Measurements from ENCODE around the gene TUBB.

Gene TUBB

GRCh38 chr6:30719356-30719755, 796 bp upstream of the TUBB start (continued):
- no peak for TF ChIP-seq TOX (CRISPR knock-in tag; IDR thresholded peaks at IDR 0.05; ENCODE audit: borderline replicate concordance)
- no peak for TF ChIP-seq ZNF70 (CRISPR knock-in tag; IDR thresholded peaks at IDR 0.05)

DNA sequence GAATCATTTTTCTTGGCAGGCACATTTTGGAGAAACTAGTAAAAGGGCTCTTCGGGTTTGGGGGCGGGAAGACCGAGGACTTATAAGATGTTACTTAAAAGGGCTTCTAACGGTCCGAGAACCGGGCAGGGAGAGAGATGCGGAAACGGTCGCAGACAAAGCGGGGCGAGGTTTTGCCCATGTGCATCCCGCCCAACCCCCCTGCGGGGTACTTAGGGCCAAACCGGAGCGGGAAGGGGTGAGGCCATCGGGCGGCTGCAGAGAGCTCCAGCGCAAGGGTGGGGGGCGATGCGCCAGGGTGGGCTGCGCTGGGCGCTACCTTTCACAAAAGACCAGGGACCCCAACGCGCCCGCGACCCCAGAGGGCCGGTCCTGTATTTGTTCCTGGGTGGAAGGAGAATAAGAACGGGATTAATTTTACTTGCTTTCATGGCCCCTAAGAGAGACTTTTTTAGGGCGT, 616 bp downstream of the TUBB start:
- ATAC-seq, result no peak

DNA sequence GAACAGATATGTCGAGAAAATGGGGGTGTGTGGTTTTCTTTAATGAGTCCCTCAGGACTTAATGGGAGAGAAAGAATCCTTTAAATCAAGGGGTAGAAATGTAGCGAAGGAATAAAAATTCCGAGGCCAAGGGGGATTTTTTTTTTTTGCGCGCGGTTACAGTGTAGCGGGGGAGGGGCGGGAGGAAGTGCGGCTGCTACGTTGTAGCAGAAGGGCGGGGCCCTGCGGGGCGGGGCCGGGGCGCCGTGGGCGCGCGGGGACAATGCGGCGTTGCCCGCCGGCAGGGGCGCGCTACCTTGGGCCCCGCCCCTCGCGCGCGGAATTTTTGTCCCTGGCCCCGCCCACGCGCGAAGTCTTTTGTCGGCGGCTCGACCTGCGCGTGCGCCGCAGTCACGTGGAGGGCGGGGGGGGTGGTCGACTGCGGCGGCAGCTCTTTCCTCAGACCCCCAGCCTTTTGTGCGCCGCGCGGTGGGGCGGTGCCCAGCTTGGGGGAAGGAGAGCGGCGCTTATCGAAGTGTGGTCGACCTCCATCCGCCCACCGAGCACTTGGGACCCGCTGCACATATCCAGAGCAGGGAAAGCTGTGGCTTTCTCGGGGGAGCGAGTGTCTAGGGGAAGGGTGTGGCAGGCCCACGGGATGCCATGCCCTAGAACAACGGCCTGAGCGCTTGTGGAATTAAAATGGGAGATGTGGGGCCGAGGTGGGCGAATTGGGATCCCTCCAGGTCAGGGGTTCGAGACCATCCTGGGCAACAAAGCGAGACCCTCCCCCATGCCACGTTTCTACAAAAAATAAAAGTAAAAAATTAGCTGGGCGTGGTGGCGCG, 1.3 kb downstream of the TUBB start:
- peak; percentile 14 for ATAC-seq
- TF ChIP-seq CREB5 (CRISPR knock-in tag; IDR thresholded peaks at IDR 0.05; ENCODE audit: low read depth) (no peak), PATZ1 (CRISPR knock-in tag; IDR thresholded peaks at IDR 0.05; ENCODE audit: borderline replicate concordance) (no peak; the same call in 1 of the 2 replicates), CSDC2 (CRISPR knock-in tag; IDR thresholded peaks at IDR 0.05) (no peak), ZNF565 (CRISPR knock-in tag; conservative IDR thresholded peaks at IDR 0.05; ENCODE audit: low read depth) (no peak), POU6F1 (CRISPR knock-in tag; IDR thresholded peaks at IDR 0.05; ENCODE audit: borderline replicate concordance, low read depth) (0 out of 2 replicates have a peak, but pooled peaks have one; percentile 18), CSRNP3 (CRISPR knock-in tag; IDR thresholded peaks at IDR 0.05) (no peak), ZFP30 (CRISPR knock-in tag; IDR thresholded peaks at IDR 0.05) (peak; percentile 47; the same call in 1 of the 2 replicates), SNAI2 (CRISPR knock-in tag; IDR thresholded peaks at IDR 0.05) (no peak), ARNTL (CRISPR knock-in tag; IDR thresholded peaks at IDR 0.05; ENCODE audit: borderline replicate concordance, low read depth) (0 out of 2 replicates have a peak, but pooled peaks have one; percentile 45), ZC3H10 (CRISPR knock-in tag; IDR thresholded peaks at IDR 0.05) (no peak), TOX (CRISPR knock-in tag; IDR thresholded peaks at IDR 0.05; ENCODE audit: borderline replicate concordance) (no peak), ISL1 (CRISPR knock-in tag; IDR thresholded peaks at IDR 0.05) (no peak)

More for the DNA sequence above, 616 bp downstream of the TUBB start:
- TF ChIP-seq SNAI2 (CRISPR knock-in tag; IDR thresholded peaks at IDR 0.05) (no peak), ZFP30 (CRISPR knock-in tag; IDR thresholded peaks at IDR 0.05) (no peak), CREB5 (CRISPR knock-in tag; IDR thresholded peaks at IDR 0.05; ENCODE audit: low read depth) (peak; percentile 23; the same call in 1 of the 2 replicates), GLIS3 (CRISPR knock-in tag; IDR thresholded peaks at IDR 0.05) (peak; percentile 91), CSRNP3 (CRISPR knock-in tag; IDR thresholded peaks at IDR 0.05) (0 out of 2 replicates have a peak, but pooled peaks have one; percentile 18), POU6F1 (CRISPR knock-in tag; IDR thresholded peaks at IDR 0.05; ENCODE audit: borderline replicate concordance, low read depth) (no peak), TCF4 (CRISPR knock-in tag; IDR thresholded peaks at IDR 0.05; ENCODE audit: borderline replicate concordance) (peak; percentile 27; the same call in 1 of the 2 replicates), RARB (CRISPR knock-in tag; IDR thresholded peaks at IDR 0.05) (0 out of 2 replicates have a peak, but pooled peaks have one; percentile 20), ESRRG (CRISPR knock-in tag; IDR thresholded peaks at IDR 0.05) (peak; percentile 26; the same call in 1 of the 2 replicates)
